Mucosa of gallbladder (tissue), 1 donor: ENCODE measurements around the gene USP49. TPM values are rescaled to one million over a fixed set of nuclear protein-coding genes. Genes with fewer than 3 reads are reported as not detected.
A peak's percentile ranks its signal among the peaks of the same experiment; 100 is the strongest.

Experiments used
- DNase-seq: peaks from one replicate; pipeline ENCODE4 v3.0.0-alpha.2; 2020; ENCODE audit warnings: low spot score
- total RNA-seq: library from RNA; stranded (reverse); gene quantifications from one replicate; pipeline ENCODE4 v1.2.1, GENCODE V29; 2021
- donor health status: DM: no; HTN: no; CAD: no.

Gene USP49
- total RNA-seq, 1 donor from 2014 or later: 3.3 TPM

DNA sequence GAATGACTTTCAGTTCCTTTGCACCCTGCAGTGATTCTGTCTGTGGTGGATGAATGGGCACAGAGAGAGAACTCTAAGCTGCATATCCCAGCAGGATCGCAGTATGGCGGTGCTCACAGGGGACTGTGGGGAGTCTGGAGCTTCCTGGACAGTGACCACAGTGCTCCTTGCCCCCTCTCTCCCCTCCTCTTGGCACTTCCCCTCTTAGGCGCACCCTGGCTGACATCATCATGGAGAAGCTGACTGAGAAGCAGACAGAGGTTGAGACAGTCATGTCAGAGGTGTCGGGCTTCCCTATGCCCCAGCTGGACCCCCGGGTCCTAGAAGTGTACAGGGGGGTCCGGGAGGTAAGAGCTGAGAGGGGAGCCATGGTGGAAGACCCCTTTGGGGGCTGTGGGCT, 34.7 kb upstream of the USP49 start:
- DNase-seq: no peak

DNA sequence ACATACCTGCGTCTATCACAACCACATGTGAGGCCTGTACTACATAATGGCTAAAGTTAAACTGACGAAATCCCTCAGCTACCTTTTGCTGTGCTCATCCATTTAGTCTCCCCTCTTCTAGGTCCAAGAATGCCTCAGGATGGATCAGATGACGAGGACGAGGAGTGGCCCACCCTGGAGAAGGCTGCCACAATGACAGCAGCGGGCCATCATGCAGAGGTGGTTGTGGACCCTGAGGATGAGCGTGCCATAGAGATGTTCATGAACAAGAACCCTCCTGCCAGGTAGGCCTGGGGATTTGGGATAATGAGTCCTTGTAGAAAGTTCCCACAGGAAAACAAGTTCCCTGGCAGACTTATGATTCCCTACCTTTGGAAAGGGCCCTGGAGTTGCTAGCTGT, 32.1 kb upstream of the USP49 start:
- no peak for DNase-seq

- DNase-seq: no peak
Measured at GRCh38 chr6:41922154-41922553, 27.0 kb upstream of the USP49 start.

DNA sequence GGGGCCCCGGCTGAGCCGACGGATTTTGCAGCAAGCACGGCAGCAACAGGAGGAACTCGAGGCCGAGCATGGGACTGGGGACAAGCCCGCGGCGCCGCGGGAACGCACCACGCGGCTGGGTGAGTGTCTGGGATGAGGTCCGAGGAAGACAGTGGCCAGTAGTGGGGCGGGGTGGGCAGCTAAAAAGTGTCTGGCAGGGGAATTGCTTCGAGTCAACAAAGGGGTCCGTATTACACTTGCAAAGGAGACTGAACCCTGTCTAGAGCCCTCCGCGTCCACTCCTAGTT, 26.5 kb upstream of the USP49 start:
- no peak for DNase-seq

DNA sequence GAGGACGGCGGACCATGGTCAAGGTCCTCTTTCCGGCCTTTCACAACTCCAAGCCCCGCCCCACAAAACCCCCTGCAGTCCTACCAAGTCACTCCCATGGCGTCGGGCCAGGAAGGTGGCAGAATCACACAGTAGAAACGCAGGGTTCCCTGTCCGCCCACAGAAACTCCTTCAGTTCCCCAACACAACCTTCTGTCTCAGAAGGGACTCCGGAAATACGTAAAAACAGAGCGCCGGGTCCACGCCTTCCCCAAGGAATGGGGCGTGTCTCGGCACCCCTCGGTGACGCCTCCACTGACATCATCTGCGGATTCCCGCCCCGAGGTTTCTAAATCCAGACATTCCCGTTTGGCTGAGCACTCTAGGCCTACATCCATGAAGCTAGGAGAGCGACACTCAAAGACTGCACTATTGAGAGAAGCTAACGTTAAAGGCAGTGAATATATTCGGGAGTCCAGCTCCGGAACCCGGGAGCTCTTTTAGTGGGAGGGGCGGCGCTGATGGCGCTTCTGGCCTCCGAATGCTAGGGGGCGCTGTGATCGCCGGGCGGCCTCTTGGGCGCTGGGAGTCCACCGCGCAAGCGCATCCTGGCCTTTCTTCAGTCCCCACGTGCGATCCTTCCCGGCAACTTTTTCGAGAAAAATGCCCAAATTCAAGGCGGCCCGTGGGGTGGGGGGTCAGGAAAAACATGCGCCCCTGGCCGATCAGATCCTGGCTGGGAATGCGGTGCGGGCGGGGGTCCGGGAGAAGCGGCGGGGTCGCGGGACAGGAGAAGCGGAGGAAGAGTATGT, 25.9 kb upstream of the USP49 start, which contains the start of the genes BYSL and MED20:
TSS of gene BYSL (plus strand) at position 579 of the 791 bp plus-strand sequence. CDS start at position 643, 64 bp downstream.
TSS of gene MED20 (minus strand) at position 219 of the 791 bp plus-strand sequence. CDS start at position 98, 121 bp downstream.
- peak; percentile 95 for DNase-seq

- DNase-seq: no peak
Measured at GRCh38 chr6:41917528-41917927, 22.4 kb upstream of the USP49 start.

- no peak for DNase-seq
Measured at GRCh38 chr6:41914869-41915530, 19.8 kb upstream of the USP49 start.

DNA sequence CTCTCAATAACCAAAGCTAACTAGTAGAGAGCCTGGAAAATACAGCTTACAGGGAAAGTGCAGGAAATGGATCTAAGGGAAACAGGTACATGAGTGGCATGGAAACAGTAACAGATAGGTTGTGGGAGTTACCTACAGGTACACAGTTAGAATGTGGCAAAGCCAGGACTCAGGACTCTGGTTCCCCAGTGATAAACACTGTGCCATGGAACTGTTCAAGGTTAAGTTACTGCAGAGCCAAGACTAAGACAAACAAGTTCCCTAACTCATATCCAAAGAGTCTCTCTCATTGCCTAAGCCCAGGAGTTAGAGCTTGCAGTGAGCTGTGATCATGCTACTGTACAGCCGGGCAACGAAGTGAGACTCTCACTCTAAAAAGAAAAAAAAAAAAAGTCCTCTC, 19.2 kb upstream of the USP49 start:
- no peak for DNase-seq

DNA sequence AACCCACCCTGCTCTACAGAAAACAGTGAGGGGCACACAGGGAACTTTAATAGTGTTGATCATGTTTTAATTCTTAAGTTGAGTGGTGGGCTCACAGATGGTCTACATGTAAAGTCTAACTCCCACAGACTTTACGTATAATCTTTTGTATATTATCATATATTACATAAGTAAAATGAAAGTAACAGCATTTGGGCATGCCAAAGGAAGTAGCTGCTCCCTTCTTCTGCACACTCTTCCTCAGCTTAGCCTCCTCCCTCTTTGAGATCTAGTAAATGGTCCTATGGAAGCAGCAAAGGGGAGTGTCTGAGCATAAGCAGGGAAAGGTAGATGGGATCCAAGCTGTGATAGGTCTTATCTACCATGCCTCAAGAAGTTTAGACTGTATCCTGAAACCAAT, 14.6 kb upstream of the USP49 start:
- no peak for DNase-seq

DNA sequence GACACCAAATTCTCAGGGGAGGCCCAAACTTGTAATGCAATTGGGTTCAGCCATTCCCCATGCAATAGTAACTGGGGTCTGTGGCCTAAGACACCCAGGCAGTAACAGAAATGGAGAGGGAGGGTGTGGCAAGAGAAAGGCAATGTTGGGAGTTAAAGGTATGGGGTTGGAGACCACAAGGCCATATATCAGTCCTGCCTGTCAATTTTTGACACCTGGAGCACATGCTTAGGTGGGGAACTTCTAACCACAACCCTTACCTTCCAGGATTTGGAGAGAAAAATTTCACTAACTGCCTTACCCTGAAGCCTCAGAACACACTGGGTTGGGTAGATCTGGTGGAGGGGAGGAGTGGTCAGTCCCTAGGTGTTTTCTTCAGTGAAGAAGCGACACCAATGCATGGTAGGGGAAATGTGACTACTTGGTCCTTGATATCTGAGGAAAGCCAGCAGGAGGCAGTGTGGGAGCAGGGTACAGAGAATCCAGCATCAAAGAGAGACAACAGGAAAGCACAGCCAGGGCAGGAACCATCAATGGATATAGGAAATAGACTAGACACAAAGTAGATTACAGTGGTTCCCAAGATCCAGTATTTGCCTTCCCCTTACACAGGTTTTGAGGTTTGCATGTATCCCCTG, 6.8 kb upstream of the USP49 start:
- DNase-seq: peak; percentile 34

GRCh38 chr6:41900861-41901260, 5.7 kb upstream of the USP49 start:
- no peak for DNase-seq

GRCh38 chr6:41896281-41896680, 1.1 kb upstream of the USP49 start:
- no peak for DNase-seq

DNA sequence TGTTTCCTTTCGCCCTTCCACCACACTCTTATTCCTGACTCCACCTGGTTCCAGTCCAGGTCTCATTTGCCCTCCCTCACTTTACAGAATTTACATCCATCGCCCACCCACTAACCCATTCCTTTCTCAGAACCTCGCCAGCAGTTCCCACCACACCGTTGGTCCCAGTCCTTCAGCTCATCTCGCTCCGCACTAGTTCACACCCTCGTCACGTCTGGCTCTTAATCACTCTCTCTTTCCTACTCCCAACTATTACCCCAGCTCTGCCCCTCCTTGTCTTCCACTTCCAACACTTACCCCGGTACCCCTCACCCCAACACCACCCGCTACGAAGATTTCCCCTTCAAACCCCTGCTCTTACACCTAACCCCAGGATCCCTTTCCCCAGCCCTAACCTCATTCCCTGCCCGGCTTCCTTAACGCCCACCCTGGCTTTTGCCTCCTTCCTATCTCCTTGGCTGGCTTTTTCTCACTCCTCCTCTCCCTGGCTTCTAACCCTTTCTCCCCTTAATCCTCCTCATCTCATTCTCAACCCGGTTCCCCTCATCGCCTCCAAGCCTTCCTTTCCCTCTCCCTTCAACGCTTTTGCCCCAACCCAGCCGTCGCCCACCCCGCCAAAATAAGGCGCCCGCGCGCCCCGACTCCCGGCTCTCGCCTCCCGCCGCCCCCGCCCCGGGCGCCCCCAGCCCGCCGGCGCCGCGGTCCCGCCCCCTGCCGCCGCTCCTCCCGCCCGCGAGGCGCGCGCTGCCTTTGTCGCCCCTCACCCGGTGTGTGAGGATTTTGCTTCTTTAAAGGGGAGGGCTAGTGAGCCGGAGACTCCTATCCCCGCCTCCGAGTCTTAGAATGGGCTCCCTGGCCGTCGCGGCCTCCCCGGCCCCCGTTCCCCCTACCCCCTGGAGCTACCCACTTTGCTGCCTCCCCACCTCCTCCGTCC, 542 bp downstream of the USP49 start:
- DNase-seq: no peak

GRCh38 chr6:41892921-41893564, 2.1 kb downstream of the USP49 start:
- no peak for DNase-seq

DNA sequence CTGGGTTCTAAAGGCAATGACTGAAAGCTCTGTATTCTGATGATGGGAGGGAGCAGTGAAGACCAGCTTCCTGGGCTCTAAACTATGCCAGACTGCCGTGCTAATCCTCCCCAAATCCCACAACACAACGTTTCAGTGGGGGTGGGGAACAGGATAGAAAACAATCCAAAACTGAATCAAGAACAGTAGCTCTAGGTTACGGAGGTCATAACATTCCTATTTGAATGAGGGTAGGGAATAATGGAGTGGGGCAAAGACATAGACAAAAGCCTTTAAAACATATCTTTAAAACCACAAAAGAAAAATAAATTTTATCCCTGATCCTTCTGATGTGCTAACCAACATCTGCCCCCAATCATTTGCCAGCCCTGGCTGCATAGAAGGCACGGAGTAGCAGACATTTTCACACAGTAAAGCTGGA, 7.8 kb downstream of the USP49 start:
- no peak for DNase-seq

DNA sequence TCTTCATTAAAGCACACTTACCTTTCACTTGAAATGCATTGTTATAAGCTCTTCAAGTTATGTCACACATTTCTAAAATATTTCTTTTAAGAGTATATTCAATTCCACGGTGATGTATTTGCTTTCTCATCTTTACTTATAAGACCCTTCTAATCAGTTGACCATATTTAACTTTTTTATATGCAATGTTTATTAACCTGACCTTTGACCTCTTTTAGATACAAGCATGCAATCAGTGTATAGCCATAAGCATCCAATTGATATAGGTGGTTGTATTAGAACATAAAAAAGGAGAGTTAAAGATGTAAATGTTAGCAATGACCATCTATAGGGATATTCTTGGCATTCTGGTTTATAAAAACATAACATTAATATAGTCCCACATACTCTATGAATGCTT, 9.2 kb downstream of the USP49 start:
- DNase-seq: no peak

GRCh38 chr6:41884957-41885356, 10.2 kb downstream of the USP49 start:
- DNase-seq: no peak

DNA sequence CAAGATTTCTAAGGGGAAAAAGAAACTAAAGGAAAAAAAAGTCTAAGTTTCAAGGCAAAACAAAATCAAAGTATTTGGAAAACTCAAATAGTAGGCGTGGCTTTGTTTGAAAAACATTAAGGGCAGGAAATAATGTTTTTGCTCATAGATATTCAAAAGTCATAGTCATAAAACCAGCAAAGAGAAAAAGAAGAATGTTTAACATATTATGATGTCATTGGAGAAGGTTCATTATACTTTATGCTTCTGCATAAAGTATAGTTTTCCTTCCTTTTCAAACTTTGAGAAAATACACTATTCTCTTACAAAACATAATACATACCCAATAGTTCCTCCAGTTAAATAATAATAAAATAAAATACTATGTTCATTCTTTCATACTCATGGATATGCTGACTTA, 13.7 kb downstream of the USP49 start:
- no peak for DNase-seq

- DNase-seq: no peak
Measured at GRCh38 chr6:41878961-41879405, 16.2 kb downstream of the USP49 start.

DNA sequence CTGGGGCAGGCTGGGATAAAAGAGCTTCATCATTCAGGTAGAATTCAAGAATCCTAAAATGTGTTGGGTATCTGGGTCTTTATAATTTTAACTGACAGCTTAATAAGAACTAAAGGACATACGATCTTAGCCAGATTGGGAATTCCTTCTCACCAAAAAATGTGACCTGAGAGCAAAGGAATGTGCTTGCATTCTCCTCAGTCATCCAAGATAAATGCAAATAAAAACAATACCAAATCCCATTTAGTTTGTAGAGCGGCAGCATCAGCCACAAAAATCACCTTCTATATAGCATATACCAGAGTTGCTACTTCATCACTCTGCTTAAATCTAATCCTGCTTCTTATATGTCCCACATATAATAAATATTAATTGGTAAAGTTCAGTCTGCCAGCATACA, 16.9 kb downstream of the USP49 start:
- no peak for DNase-seq

- DNase-seq: no peak
Measured at GRCh38 chr6:41877051-41877680, 18.0 kb downstream of the USP49 start.
